Measurements from ENCODE around the gene MBD3.

The MBD3 gene

GRCh38 chr19:1582201-1582600 is 10.5 kb downstream of the MBD3 start:
- no peak overlapping the region for H3K4me3 ChIP-seq (ENCODE audit: low read depth in 1 of 2, low read length in 1 of 2)
- H3K9me3 ChIP-seq: no peaks in the 10 kb centered on the region
- no peak overlapping the region for H3K27ac ChIP-seq
- H3K36me3 ChIP-seq: peaks cover 63% of the 10 kb centered on the region
- no peaks in the 10 kb centered on the region for H3K27me3 ChIP-seq
- no peaks in the 10 kb centered on the region for H3K4me1 ChIP-seq (ENCODE audit: control insufficient read depth in 1 of 2, insufficient read depth in 1 of 2, low read depth in 1 of 2, low read length in 1 of 2)
- no peak for TF ChIP-seq CTCF (IDR thresholded peaks at IDR 0.05)

GRCh38 chr19:1580957-1581356 is 11.7 kb downstream of the MBD3 start:
- H3K27ac ChIP-seq: no peak overlapping the region
- no peak overlapping the region for H3K4me3 ChIP-seq (ENCODE audit: low read depth in 1 of 2, low read length in 1 of 2)
- H3K36me3 ChIP-seq: peaks cover 75% of the 10 kb centered on the region
- no peak for TF ChIP-seq CTCF (IDR thresholded peaks at IDR 0.05)
- no peaks in the 10 kb centered on the region for H3K9me3 ChIP-seq
- no peaks in the 10 kb centered on the region for H3K4me1 ChIP-seq (ENCODE audit: control insufficient read depth in 1 of 2, insufficient read depth in 1 of 2, low read depth in 1 of 2, low read length in 1 of 2)
- H3K27me3 ChIP-seq: no peaks in the 10 kb centered on the region

GRCh38 chr19:1580382-1580781 is 12.3 kb downstream of the MBD3 start:
- Histone ChIP-seq H3K36me3 (peaks cover 75% of the 10 kb centered on the region), H3K4me3 (ENCODE audit: low read depth in 1 of 2, low read length in 1 of 2) (no peak overlapping the region), H3K27ac (no peak overlapping the region)

GRCh38 chr19:1579222-1579621 is 13.4 kb downstream of the MBD3 start:
- H3K27ac ChIP-seq: no peak overlapping the region
- no peak overlapping the region for H3K4me3 ChIP-seq (ENCODE audit: low read depth in 1 of 2, low read length in 1 of 2)
- H3K36me3 ChIP-seq: peaks cover 72% of the 10 kb centered on the region
- H3K4me1 ChIP-seq (ENCODE audit: control insufficient read depth in 1 of 2, insufficient read depth in 1 of 2, low read depth in 1 of 2, low read length in 1 of 2): no peaks in the 10 kb centered on the region
- no peak for TF ChIP-seq CTCF (IDR thresholded peaks at IDR 0.05)
- no peaks in the 10 kb centered on the region for H3K9me3 ChIP-seq
- H3K27me3 ChIP-seq: no peaks in the 10 kb centered on the region

More at GRCh38 chr19:1580382-1580781, 12.3 kb downstream of the MBD3 start:
- Histone ChIP-seq H3K27me3 (no peaks in the 10 kb centered on the region), H3K9me3 (no peaks in the 10 kb centered on the region), H3K4me1 (ENCODE audit: control insufficient read depth in 1 of 2, insufficient read depth in 1 of 2, low read depth in 1 of 2, low read length in 1 of 2) (no peaks in the 10 kb centered on the region)
- TF ChIP-seq CTCF (IDR thresholded peaks at IDR 0.05): no peak

- H3K4me1 ChIP-seq (ENCODE audit: control insufficient read depth in 1 of 2, insufficient read depth in 1 of 2, low read depth in 1 of 2, low read length in 1 of 2): no peaks in the 10 kb centered on the region
- no peak for TF ChIP-seq CTCF (IDR thresholded peaks at IDR 0.05)
- no peak overlapping the region for H3K27ac ChIP-seq
- H3K36me3 ChIP-seq: peaks cover 66% of the 10 kb centered on the region
- no peaks in the 10 kb centered on the region for H3K27me3 ChIP-seq
- H3K4me3 ChIP-seq (ENCODE audit: low read depth in 1 of 2, low read length in 1 of 2): no peak overlapping the region
- H3K9me3 ChIP-seq: no peaks in the 10 kb centered on the region
These were observed 14.6 kb downstream of the MBD3 start for GRCh38 chr19:1577929-1578618.

All from neutrophil (primary cell).